ENCODE measurements around the gene ELMO1. TPM values are rescaled to one million over a fixed set of nuclear protein-coding genes. Genes with fewer than 3 reads are reported as not detected.

ELMO1 gene
- total and polyA plus RNA-seq, 2 of the 13 experiments (the other 11 are each of a cell fraction or from before 2014, with no cell fraction given) = 0.11 to 0.17 TPM

DNA sequence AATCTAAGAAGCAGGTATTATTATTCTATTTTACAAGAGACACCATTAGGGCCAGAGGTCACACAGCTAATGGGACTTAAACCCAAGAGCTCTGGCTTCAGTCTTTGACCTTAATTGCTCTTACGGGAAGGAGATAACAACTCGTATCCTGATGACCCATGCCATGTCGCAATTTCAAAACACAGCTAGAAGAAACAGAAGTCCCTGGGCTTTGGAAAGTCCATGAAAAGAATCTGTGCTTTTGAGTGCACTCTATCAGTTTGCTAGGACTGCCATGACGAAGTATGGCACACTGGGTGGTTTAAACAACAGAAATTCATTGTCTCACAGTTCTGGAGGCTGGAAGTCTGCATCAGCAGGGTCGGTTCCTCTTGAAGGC, 476.5 kb downstream of the ELMO1 start (continued):
- TF ChIP-seq ZNF138 (CRISPR knock-in tag; IDR thresholded peaks at IDR 0.05; ENCODE audit: low read depth) (no peak), ATF7-NPFF (CRISPR knock-in tag; IDR thresholded peaks at IDR 0.05; ENCODE audit: low read depth) (no peak), ZNF556 (CRISPR knock-in tag; IDR thresholded peaks at IDR 0.05; ENCODE audit: borderline replicate concordance) (no peak), PHB2 (IDR thresholded peaks at IDR 0.05; ENCODE audit: partially characterized antibody) (no peak), TCF7 (IDR thresholded peaks at IDR 0.05; ENCODE audit: low read depth) (peak; percentile 90), ZNF263 (CRISPR knock-in tag; IDR thresholded peaks at IDR 0.05) (no peak), DPF2 (CRISPR knock-in tag; IDR thresholded peaks at IDR 0.05; ENCODE audit: borderline replicate concordance, low read depth) (peak; percentile 84), ZFP36L2 (CRISPR knock-in tag; IDR thresholded peaks at IDR 0.05) (no peak), SNAPC2 (CRISPR knock-in tag; IDR thresholded peaks at IDR 0.05) (no peak), SP4 (CRISPR knock-in tag; IDR thresholded peaks at IDR 0.05) (no peak), ZBTB20 (CRISPR knock-in tag; IDR thresholded peaks at IDR 0.05; ENCODE audit: borderline replicate concordance, low read depth) (peak; percentile 80; the same call in 1 of the 2 replicates), ZNF589 (CRISPR knock-in tag; conservative IDR thresholded peaks at IDR 0.05) (no peak), NFIC (IDR thresholded peaks at IDR 0.05; ENCODE audit: low read length) (peak; percentile 12), SMAD3 (CRISPR knock-in tag; IDR thresholded peaks at IDR 0.05) (peak; percentile 69; the same call in 1 of the 2 replicates)
- TF ChIP-seq, protein P1, sequence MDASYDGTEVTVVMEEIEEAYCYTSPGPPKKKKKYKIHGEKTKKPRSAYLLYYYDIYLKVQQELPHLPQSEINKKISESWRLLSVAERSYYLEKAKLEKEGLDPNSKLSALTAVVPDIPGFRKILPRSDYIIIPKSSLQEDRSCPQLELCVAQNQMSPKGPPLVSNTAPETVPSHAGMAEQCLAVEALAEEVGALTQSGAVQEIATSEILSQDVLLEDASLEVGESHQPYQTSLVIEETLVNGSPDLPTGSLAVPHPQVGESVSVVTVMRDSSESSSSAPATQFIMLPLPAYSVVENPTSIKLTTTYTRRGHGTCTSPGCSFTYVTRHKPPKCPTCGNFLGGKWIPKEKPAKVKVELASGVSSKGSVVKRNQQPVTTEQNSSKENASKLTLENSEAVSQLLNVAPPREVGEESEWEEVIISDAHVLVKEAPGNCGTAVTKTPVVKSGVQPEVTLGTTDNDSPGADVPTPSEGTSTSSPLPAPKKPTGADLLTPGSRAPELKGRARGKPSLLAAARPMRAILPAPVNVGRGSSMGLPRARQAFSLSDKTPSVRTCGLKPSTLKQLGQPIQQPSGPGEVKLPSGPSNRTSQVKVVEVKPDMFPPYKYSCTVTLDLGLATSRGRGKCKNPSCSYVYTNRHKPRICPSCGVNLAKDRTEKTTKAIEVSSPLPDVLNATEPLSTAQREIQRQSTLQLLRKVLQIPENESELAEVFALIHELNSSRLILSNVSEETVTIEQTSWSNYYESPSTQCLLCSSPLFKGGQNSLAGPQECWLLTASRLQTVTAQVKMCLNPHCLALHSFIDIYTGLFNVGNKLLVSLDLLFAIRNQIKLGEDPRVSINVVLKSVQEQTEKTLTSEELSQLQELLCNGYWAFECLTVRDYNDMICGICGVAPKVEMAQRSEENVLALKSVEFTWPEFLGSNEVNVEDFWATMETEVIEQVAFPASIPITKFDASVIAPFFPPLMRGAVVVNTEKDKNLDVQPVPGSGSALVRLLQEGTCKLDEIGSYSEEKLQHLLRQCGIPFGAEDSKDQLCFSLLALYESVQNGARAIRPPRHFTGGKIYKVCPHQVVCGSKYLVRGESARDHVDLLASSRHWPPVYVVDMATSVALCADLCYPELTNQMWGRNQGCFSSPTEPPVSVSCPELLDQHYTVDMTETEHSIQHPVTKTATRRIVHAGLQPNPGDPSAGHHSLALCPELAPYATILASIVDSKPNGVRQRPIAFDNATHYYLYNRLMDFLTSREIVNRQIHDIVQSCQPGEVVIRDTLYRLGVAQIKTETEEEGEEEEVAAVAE (CRISPR knock-in tag; IDR thresholded peaks at IDR 0.05; ENCODE audit: borderline replicate concordance) = no peak
- TF ChIP-seq, protein P2, sequence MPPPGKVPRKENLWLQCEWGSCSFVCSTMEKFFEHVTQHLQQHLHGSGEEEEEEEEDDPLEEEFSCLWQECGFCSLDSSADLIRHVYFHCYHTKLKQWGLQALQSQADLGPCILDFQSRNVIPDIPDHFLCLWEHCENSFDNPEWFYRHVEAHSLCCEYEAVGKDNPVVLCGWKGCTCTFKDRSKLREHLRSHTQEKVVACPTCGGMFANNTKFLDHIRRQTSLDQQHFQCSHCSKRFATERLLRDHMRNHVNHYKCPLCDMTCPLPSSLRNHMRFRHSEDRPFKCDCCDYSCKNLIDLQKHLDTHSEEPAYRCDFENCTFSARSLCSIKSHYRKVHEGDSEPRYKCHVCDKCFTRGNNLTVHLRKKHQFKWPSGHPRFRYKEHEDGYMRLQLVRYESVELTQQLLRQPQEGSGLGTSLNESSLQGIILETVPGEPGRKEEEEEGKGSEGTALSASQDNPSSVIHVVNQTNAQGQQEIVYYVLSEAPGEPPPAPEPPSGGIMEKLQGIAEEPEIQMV (CRISPR knock-in tag; IDR thresholded peaks at IDR 0.05; ENCODE audit: low read depth) = no peak
- TF ChIP-seq, protein P3, sequence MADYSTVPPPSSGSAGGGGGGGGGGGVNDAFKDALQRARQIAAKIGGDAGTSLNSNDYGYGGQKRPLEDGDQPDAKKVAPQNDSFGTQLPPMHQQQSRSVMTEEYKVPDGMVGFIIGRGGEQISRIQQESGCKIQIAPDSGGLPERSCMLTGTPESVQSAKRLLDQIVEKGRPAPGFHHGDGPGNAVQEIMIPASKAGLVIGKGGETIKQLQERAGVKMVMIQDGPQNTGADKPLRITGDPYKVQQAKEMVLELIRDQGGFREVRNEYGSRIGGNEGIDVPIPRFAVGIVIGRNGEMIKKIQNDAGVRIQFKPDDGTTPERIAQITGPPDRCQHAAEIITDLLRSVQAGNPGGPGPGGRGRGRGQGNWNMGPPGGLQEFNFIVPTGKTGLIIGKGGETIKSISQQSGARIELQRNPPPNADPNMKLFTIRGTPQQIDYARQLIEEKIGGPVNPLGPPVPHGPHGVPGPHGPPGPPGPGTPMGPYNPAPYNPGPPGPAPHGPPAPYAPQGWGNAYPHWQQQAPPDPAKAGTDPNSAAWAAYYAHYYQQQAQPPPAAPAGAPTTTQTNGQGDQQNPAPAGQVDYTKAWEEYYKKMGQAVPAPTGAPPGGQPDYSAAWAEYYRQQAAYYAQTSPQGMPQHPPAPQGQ (CRISPR knock-in tag; IDR thresholded peaks at IDR 0.05; ENCODE audit: borderline replicate concordance) = no peak
- TF ChIP-seq, protein P4, sequence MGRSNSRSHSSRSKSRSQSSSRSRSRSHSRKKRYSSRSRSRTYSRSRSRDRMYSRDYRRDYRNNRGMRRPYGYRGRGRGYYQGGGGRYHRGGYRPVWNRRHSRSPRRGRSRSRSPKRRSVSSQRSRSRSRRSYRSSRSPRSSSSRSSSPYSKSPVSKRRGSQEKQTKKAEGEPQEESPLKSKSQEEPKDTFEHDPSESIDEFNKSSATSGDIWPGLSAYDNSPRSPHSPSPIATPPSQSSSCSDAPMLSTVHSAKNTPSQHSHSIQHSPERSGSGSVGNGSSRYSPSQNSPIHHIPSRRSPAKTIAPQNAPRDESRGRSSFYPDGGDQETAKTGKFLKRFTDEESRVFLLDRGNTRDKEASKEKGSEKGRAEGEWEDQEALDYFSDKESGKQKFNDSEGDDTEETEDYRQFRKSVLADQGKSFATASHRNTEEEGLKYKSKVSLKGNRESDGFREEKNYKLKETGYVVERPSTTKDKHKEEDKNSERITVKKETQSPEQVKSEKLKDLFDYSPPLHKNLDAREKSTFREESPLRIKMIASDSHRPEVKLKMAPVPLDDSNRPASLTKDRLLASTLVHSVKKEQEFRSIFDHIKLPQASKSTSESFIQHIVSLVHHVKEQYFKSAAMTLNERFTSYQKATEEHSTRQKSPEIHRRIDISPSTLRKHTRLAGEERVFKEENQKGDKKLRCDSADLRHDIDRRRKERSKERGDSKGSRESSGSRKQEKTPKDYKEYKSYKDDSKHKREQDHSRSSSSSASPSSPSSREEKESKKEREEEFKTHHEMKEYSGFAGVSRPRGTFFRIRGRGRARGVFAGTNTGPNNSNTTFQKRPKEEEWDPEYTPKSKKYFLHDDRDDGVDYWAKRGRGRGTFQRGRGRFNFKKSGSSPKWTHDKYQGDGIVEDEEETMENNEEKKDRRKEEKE (IDR thresholded peaks at IDR 0.05) = no peak

Data from HepG2 (cell line).